ENCODE data around the gene IMPDH1. TPM values are rescaled to one million over a fixed set of nuclear protein-coding genes. Genes with fewer than 3 reads are reported as not detected.

Gene IMPDH1
- total and polyA plus RNA-seq, 9 of the 15 experiments (the other 6 are each of a cell fraction or from before 2014, with no cell fraction given) = 0.80 to 118 (median 64.3) TPM

GRCh38 chr7:128361411-128362379, 48.1 kb downstream of the IMPDH1 start, which contains the start of gene PRRT4:
TSS of gene PRRT4 (minus strand) at chr7:128361690.
- H4K20me1 ChIP-seq (replicated peaks; ENCODE audit: control insufficient read depth, insufficient read depth, low read length) = no peaks in the 10 kb centered on the region; the same call in 1 of the 2 replicates
- no peak within 1 kb of the TSS for H3K27ac ChIP-seq (ENCODE audit: extremely low read depth, low read depth, low read length)
- H3K36me3 ChIP-seq (ENCODE audit: control insufficient read depth, insufficient read depth, low read length) = no peaks in the 10 kb centered on the region
- ChIA-PET CTCF (ENCODE audit: low intra/inter-chr PET ratio) (no interaction called here), POLR2A (interaction anchor here (0.6 to 1.2 kb wide), 4 partner anchors 12 to 407 kb away, joined by 3 to 5 read pairs (median 4); no protein-coding TSS in a partner anchor)
- intact Hi-C loops (cut with micrococcal nuclease) (no loop called here), in situ Hi-C loops (cut with MboI) (no loop called here)
- FAIRE-seq (no peak), DNase-seq (ENCODE audit: extremely low read depth in 1 of 4, low spot score in 3 of 4) (peak; percentile 54 to 80 (median 77)), ATAC-seq (peak; percentile 87)
- no peak within 1 kb of the TSS for H2AFZ ChIP-seq (ENCODE audit: low read depth, low read length)
- no peaks in the 10 kb centered on the region for H3K9me1 ChIP-seq (ENCODE audit: control insufficient read depth, insufficient read depth, low read length)
- BruUV-seq (replicated peaks) = no TSS peak
- peak within 1 kb of the TSS; percentile 24; the same call in 1 of the 2 replicates for H3K4me2 ChIP-seq (ENCODE audit: insufficient read depth, low read length)
- no peaks in the 10 kb centered on the region for H3K9me3 ChIP-seq (replicated peaks; ENCODE audit: control insufficient read depth, insufficient read depth, low read depth, low read length)
- H3K4me1 ChIP-seq (replicated peaks in 1 of 2; ENCODE audit: control insufficient read depth in 2 of 2, insufficient read depth in 2 of 2, low read length in 2 of 2) = peaks cover 6 to 21% of the 10 kb centered on the region in 2 experiments; a peak in 3 of 5 replicates
- peak within 1 kb of the TSS; percentile 12; the same call in 1 of the 2 replicates for H3K4me3 ChIP-seq
- H3K9ac ChIP-seq (ENCODE audit: insufficient read depth in 1 of 2, low read depth in 2 of 2, low read length in 2 of 2) = peak within 1 kb of the TSS in 1 of 2 experiments; percentile 66; a peak in 2 of 4 replicates
- H3K27me3 ChIP-seq (ENCODE audit: control insufficient read depth in 2 of 2, insufficient read depth in 2 of 2, low read length in 2 of 2) = peaks cover 63 to 67% of the 10 kb centered on the region in 2 experiments
- no peaks in the 10 kb centered on the region for H3K79me2 ChIP-seq (ENCODE audit: control insufficient read depth, insufficient read depth, low read length)
- 14% methylated on average over 62 of the region's 88 CpGs for WGBS (ENCODE audit: insufficient coverage, low coverage, missing lambda C conversion rate)
- TF ChIP-seq FOSL1 (tag; conservative IDR thresholded peaks at IDR 0.05) (no peak), HDGF (IDR thresholded peaks at IDR 0.05) (no peak), ZC3H11A (IDR thresholded peaks at IDR 0.05; ENCODE audit: low read depth, low read length) (no peak), ETV1 (tag; conservative IDR thresholded peaks at IDR 0.05; ENCODE audit: low read depth) (no peak), PYGO2 (tag; IDR thresholded peaks at IDR 0.05) (no peak), TCF15 (CRISPR knock-in tag; IDR thresholded peaks at IDR 0.05) (no peak), KAT2B (IDR thresholded peaks at IDR 0.05; ENCODE audit: low read depth, low read length) (no peak), AFF1 (IDR thresholded peaks at IDR 0.05; ENCODE audit: low read depth in 1 of 2, partially characterized antibody in 2 of 2) (no peak)
- TF ChIP-seq, protein P1, sequence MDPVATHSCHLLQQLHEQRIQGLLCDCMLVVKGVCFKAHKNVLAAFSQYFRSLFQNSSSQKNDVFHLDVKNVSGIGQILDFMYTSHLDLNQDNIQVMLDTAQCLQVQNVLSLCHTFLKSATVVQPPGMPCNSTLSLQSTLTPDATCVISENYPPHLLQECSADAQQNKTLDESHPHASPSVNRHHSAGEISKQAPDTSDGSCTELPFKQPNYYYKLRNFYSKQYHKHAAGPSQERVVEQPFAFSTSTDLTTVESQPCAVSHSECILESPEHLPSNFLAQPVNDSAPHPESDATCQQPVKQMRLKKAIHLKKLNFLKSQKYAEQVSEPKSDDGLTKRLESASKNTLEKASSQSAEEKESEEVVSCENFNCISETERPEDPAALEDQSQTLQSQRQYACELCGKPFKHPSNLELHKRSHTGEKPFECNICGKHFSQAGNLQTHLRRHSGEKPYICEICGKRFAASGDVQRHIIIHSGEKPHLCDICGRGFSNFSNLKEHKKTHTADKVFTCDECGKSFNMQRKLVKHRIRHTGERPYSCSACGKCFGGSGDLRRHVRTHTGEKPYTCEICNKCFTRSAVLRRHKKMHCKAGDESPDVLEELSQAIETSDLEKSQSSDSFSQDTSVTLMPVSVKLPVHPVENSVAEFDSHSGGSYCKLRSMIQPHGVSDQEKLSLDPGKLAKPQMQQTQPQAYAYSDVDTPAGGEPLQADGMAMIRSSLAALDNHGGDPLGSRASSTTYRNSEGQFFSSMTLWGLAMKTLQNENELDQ (CRISPR knock-in tag; IDR thresholded peaks at IDR 0.05; ENCODE audit: borderline replicate concordance) = no peak
